Cardiac muscle cell (in vitro differentiated cells and primary cell): ENCODE data around the gene IMMP2L. TPM values are rescaled to one million over a fixed set of nuclear protein-coding genes. Genes with fewer than 3 reads are reported as not detected.

Experiments
- DNase-seq, 2 donors: peaks; one replicate each; pipeline versions ENCODE4 v3.0.0 to v3.0.0-alpha.2; 2010 to 2017; ENCODE audit warnings: low read depth in 1 of 2, low spot score in 1 of 2
- H3K27ac ChIP-seq: fragments of 200-600 bp; sonication (generic); 2 replicates; pipeline ENCODE4 v1.5.1; 2016
- H3K27me3 ChIP-seq: fragments of 200-600 bp; sonication (generic); 2 replicates; pipeline ENCODE4 v1.6.0; 2016; ENCODE audit warnings: control low read depth
- H3K36me3 ChIP-seq: fragments of 200-600 bp; sonication (generic); 2 replicates; pipeline ENCODE4 v1.5.1; 2016; ENCODE audit warnings: control low read depth
- H3K4me1 ChIP-seq: fragments of 200-600 bp; sonication (generic); 2 replicates; pipeline ENCODE4 v1.8.1; 2017; ENCODE audit warnings: low read depth, mild to moderate bottlenecking, mixed run types
- H3K4me3 ChIP-seq: fragments of 200-600 bp; sonication (generic); 2 replicates; pipeline ENCODE4 v1.5.1; 2016; ENCODE audit warnings: mild to moderate bottlenecking
- H3K9me3 ChIP-seq: fragments of 200-600 bp; sonication (generic); 2 replicates; pipeline ENCODE4 v1.5.1; 2017; ENCODE audit warnings: low read depth, mild to moderate bottlenecking, control low read depth
- polyA plus RNA-seq: library from polyadenylated mRNA; unstranded; fragments of >200 nt; fragmentation: Nextera tagmentation; extraction: Ambion mirVana; gene quantifications from 2 replicates; pipeline ENCODE4 v1.2.1, GENCODE V29; 2016
- total RNA-seq: library from RNA; depleted of rRNA; stranded (reverse); fragments of >200 nt; gene quantifications from 2 replicates; pipeline ENCODE4 v1.2.3, GENCODE V29; 2016
- TF ChIP-seq, protein P1 (sequence below): IDR thresholded peaks from 2 replicates; pipeline ENCODE4 v1.5.1; 2012; ENCODE audit warnings: low read depth, mild to moderate bottlenecking, low read length

Gene IMMP2L
- total and polyA plus RNA-seq, 2 experiments from 2014 or later, result 6.0 to 11.9 TPM

DNA sequence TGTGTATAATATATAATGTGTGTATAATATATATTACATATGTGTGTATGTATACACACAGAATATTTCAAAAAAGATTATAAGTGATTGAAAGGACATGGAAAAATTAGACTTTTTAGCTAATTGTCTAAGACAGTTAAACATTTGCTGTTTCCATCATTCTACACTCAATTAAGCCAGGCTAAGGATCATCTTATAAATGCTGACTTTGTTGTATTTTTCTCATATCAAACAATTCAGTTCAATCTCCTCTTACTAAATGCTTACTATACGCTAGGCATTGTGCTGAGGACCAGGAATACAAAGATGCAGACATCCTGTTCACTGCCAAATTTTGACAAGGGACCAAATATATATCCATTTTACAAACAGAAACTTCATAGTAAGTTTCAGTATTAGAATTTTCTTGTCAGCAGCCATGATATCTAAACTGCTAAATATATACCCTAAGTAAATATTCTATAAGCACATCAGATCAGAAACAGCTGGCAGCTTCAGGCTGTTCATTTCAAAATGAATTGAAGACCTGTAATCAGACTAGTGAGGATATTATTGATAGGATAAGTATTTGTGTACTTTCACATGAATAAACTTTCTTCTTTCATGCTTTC lies 481.7 kb downstream of the IMMP2L start:
- H3K36me3 ChIP-seq, result no peaks in the 10 kb centered on the region
- TF ChIP-seq, protein P1, sequence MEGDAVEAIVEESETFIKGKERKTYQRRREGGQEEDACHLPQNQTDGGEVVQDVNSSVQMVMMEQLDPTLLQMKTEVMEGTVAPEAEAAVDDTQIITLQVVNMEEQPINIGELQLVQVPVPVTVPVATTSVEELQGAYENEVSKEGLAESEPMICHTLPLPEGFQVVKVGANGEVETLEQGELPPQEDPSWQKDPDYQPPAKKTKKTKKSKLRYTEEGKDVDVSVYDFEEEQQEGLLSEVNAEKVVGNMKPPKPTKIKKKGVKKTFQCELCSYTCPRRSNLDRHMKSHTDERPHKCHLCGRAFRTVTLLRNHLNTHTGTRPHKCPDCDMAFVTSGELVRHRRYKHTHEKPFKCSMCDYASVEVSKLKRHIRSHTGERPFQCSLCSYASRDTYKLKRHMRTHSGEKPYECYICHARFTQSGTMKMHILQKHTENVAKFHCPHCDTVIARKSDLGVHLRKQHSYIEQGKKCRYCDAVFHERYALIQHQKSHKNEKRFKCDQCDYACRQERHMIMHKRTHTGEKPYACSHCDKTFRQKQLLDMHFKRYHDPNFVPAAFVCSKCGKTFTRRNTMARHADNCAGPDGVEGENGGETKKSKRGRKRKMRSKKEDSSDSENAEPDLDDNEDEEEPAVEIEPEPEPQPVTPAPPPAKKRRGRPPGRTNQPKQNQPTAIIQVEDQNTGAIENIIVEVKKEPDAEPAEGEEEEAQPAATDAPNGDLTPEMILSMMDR, result no peak
- DNase-seq, result no peak
- no peak overlapping the region for H3K27ac ChIP-seq
- H3K27me3 ChIP-seq, result no peaks in the 10 kb centered on the region
- no peaks in the 10 kb centered on the region for H3K9me3 ChIP-seq
- peaks cover 2% of the 10 kb centered on the region for H3K4me1 ChIP-seq
- H3K4me3 ChIP-seq, result no peak overlapping the region

DNA sequence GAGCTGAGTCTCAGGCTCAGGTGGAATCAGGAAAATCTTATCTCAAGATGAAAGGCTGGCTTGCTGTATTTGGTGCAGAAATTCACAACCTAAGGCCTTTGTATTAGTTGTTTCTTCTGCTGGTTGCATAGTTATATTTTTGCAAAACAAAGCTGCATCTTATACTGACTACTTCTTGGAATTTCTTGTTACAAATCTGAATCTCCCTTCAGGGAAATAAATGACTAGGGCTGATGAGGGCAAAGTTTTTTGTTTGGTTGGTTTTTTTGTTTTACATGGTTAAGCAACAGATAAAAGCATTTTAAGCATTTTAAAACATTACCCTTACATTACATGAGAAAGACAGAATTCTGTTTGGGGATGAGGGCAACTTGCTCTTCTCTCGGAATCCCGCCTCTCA lies 485.3 kb downstream of the IMMP2L start:
- H3K9me3 ChIP-seq, result no peaks in the 10 kb centered on the region
- no peak overlapping the region for H3K4me3 ChIP-seq
- DNase-seq, result no peak
- TF ChIP-seq, protein P1, result no peak
- no peak overlapping the region for H3K27ac ChIP-seq
- H3K4me1 ChIP-seq, result peaks cover 13% of the 10 kb centered on the region
- H3K36me3 ChIP-seq, result no peaks in the 10 kb centered on the region
- no peaks in the 10 kb centered on the region for H3K27me3 ChIP-seq

DNA sequence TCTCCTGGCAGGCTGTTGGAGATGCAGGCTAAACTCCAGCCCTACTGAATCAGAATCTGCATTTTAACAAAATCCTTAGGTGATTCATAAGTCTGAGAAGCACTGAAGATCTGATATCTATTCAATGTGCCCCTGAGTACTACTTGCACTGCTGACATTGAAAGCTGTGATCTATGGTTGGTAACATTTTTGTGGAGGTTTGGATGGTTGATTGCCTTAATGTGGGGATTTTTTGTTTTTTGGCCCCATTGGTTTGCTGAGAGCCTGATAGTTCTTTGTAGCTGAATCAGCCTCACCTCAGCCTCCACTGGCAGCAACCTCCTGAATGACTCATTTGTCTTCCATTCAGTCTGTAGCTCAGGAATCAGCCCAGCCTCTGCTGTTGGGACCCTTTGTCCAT lies 486.1 kb downstream of the IMMP2L start:
- DNase-seq, result no peak
- no peak overlapping the region for H3K27ac ChIP-seq
- TF ChIP-seq, protein P1, result no peak

DNA sequence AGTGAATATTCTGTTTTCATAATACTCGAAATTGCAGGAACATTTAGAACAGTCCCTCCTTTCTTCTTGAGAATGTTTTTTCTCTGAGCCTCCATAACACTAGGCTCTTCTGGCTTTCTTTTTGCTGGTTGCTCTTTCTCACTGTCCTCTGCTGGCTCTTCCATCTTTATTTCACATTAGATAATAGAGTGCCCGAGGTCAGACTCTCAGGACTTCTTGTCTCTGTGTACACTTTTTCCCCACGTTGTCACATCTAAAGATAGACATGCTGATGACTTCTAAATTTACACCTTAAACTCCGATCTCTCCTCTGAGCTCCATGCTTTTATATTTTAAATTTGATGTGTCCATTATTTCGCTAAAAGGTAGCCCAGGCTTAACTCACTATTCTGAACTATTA lies 486.8 kb downstream of the IMMP2L start:
- Histone ChIP-seq H3K9me3 (no peaks in the 10 kb centered on the region), H3K27ac (no peak overlapping the region), H3K27me3 (no peaks in the 10 kb centered on the region), H3K4me3 (no peak overlapping the region), H3K4me1 (peaks cover 13% of the 10 kb centered on the region), H3K36me3 (no peaks in the 10 kb centered on the region)
- no peak for DNase-seq
- TF ChIP-seq, protein P1, result no peak

More for the DNA sequence above, 486.1 kb downstream of the IMMP2L start:
- H3K27me3 ChIP-seq, result no peaks in the 10 kb centered on the region
- H3K9me3 ChIP-seq, result no peaks in the 10 kb centered on the region
- H3K4me3 ChIP-seq, result no peak overlapping the region
- H3K36me3 ChIP-seq, result no peaks in the 10 kb centered on the region
- H3K4me1 ChIP-seq, result peaks cover 13% of the 10 kb centered on the region

DNA sequence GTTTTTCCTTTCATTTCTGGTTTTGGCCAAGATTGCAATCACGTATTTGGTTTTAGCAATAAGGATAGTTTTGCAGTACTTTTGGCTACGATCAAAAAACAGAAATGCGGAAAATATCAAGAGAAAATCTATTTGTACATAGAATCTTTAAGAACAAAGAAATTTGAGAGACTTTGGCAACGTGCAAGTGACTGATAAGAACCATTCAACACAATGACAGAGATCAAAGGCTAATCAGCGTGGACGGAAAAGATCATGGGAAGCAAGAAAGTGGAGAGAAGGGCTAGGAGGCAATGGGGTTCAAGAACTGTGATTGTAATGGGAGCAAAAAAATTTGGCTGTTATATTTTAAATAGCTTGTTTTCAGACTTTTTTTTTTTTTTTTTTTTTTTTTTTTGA lies 487.5 kb downstream of the IMMP2L start:
- H3K9me3 ChIP-seq, result no peaks in the 10 kb centered on the region
- no peaks in the 10 kb centered on the region for H3K36me3 ChIP-seq
- TF ChIP-seq, protein P1, result no peak

More for the DNA sequence above, 487.5 kb downstream of the IMMP2L start:
- no peak for DNase-seq
- Histone ChIP-seq H3K27me3 (no peaks in the 10 kb centered on the region), H3K4me3 (no peak overlapping the region), H3K4me1 (peaks cover 13% of the 10 kb centered on the region), H3K27ac (no peak overlapping the region)
